Kidney tubule cell (primary cell): ENCODE results near the gene HPCA.

ENCODE experiments used
- DNase-seq: peaks from one replicate; pipeline ENCODE4 v3.0.0-alpha.2; 2018; ENCODE audit warnings: low spot score

The HPCA gene

DNA sequence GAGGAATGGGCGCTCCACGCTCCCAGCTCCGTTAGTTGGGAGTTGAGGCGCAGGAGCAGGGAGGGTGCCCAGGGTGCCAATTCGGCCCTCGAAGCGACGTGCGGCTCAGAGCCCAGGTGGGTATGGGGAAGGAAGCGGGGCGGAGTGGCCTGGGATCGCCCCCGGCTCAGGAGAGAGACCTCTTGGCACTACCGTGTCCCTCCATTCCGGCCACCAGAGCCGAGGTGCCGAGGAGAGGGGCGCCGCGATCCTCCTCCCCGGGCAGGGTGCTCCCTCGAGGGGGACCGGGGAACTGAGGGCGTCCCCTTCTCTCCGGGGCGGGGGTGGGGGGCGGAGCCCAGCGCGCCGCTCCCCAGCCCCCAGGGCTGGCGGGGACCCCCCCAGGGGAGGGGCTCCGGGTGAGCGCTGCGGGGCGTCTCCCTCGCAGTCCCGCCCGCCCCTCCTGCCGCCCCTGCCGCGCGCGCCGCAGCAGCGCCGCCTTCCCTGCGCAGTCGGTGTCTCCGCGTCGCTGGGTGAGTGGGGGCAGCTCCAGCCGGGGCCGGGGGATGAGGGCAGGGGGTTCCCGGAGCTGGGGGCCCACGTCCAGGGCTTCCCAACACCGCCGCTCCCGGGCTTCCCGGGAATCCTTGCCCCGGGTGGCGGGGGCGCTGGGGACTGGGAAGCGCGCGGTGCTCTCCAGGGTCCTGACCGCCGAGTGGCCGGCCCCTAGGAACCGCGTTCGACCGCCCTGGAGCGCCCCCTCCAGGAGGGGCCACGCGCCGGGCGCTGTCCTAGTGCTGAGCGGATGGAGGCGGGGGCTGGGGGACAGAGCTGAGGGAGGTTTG, at the start of gene HPCA:
Gene HPCA (plus strand): TSS at position 488 of the 824 bp plus-strand sequence. CDS start 2,408 bp downstream, outside the sequence.
- peak; percentile 53 for DNase-seq

GRCh38 chr1:32848354-32849063, 37.8 kb upstream of the HPCA start:
- DNase-seq: no peak

GRCh38 chr1:32855861-32856617, 30.3 kb upstream of the HPCA start:
- DNase-seq: no peak

- no peak for DNase-seq
Observed at GRCh38 chr1:32858136-32858535, 28.2 kb upstream of the HPCA start.

- DNase-seq: no peak
Observed at GRCh38 chr1:32858791-32859190, 27.5 kb upstream of the HPCA start.

- DNase-seq: no peak
Observed at GRCh38 chr1:32859915-32860314, 26.4 kb upstream of the HPCA start.

GRCh38 chr1:32860566-32860965, 25.7 kb upstream of the HPCA start:
- DNase-seq: no peak

DNA sequence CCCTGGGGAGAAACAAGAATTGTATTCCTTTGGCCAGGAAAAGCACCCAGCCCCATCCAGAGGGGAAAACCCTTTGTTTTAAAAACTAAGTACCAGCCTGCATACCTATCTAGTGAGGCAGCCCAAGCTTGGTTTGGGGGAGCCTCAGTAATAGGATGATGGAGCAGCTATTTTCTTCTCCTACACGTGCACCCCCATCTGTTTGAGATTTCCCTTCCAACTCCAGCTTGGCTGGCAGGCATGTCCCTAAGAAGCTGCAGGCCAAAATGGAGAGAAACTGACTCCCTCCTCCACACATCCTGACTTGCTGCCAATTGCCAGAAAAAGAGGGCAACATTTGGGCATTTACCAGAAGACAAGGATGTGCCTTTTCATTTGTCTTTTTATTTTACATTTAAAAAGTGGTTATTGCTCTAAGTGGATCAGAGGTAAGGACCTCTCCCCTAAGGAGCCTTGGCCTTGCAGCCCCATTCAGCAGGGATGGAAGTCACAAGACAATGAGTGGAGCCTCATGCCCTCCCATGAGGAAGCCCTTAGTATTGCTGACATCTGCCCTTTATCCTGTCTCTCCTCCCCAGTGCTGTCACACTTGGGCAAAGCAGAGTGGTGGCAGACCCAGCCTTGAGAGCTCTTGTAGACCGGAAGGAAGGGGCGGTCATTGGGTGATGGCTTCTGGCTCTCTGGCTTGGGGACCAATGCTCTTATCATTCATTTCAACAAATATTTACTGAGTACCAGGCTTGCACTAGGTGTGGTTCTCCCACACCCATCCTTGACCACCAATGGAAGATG, 24.2 kb upstream of the HPCA start:
- DNase-seq: peak; percentile 14

DNA sequence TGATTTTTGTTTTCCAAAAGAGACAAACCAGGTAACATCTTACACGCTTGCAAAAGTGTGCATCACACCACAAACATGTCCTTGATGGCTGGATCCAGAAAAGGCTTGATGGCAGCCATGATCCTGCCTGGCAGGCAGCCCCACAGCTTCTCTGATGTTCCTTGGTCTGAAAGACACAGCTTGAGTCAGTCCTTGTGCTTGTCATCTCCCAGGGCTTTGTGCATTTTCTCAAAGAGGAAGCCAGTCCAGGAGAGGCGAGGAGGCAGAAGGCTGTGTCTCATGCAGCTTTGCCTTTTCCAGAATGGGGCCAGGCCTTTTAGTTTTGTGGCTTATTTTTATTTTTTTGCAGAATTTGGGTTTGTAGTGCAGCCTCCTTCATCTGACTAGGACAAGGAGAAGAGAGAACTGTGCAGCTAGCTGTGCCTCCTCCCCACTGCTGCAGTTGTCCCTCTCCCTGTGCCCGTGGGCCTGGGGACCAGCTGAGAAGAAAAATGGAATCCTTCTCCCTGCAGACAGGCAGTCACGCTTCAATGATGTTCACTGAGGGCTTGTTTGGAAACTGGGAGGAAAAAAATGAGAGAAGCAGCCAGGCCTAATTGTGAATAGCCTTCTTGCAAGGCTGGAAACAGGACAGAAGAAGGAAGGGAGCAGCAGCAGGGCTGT, 22.9 kb upstream of the HPCA start:
- no peak for DNase-seq

DNA sequence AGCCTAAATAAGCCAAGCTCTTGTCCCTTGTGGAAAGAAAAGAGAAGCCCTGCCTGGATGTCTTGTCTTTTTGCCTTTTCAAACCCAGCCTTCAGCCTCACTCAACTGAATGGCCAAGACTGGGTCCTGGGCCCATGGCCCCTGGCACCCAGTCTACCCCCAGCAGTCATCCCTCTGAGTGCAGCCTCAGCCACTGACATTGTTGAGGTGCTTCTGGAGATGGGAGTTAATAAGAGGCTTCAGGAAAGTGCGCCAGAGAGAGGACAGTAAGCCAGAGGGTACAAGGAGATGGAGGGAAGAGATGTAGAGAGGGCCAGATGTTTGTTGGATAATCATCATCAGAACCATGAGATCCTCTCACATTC, 22.4 kb upstream of the HPCA start:
- DNase-seq: no peak

- DNase-seq: no peak
Observed at GRCh38 chr1:32864375-32865019, 21.8 kb upstream of the HPCA start.

DNA sequence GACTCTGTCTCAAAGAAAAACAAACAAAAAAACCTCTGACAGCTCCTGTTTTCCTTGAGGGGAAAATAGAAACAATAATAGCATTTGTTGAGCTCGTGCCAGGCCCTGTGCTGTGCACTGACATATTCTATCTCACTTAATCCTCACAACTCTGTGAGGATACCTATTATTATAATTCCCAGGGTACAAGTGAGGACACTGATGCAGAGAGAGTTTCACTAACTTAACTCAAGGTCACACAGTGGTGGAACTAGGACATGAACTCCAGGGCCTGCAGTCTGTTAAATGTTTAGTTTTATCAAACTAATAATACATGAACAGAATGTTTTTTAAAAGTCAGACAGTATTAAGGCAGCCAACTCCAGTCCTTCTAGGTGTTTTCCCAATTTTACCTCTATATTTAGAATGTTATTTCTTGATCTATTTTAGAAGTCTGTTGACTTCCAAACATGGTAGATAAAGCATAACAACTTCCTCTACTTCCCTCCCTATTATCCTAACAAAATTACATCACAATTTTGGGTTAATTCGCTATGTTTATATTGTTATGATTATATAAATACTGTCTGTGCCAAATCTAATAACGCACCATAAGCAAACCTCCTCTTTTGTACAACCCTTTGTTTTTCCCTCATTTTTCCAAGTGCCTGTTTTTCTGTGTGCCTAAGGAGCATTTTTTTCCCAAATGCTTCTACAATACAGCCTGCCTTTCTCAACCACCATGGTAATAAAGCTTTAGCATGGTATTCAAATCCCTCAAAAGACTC, 20.5 kb upstream of the HPCA start:
- no peak for DNase-seq

- DNase-seq: no peak
Observed at GRCh38 chr1:32867151-32867550, 19.1 kb upstream of the HPCA start.

DNA sequence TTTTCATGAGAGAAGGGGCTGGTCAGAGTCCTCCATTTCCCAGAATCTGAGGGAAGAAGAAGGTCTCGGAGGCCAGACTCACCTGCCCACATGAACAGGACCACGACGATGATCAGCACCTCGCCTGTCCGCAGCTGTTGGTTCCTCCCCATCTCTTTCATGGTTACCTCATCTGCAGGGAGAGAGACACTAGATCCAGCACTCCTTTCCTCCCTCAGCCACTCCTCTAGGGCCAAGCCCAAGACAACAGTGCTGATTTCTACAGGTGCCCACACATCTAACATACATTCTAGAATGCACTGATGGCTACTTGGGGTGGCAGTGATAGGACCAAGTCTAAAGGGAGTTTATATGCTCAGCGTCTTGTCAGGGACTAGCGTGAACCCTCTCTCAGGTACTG, 18.6 kb upstream of the HPCA start:
- DNase-seq: no peak

- no peak for DNase-seq
Observed at GRCh38 chr1:32868085-32868484, 18.2 kb upstream of the HPCA start.

GRCh38 chr1:32868806-32869455, 17.4 kb upstream of the HPCA start:
- DNase-seq: no peak

DNA sequence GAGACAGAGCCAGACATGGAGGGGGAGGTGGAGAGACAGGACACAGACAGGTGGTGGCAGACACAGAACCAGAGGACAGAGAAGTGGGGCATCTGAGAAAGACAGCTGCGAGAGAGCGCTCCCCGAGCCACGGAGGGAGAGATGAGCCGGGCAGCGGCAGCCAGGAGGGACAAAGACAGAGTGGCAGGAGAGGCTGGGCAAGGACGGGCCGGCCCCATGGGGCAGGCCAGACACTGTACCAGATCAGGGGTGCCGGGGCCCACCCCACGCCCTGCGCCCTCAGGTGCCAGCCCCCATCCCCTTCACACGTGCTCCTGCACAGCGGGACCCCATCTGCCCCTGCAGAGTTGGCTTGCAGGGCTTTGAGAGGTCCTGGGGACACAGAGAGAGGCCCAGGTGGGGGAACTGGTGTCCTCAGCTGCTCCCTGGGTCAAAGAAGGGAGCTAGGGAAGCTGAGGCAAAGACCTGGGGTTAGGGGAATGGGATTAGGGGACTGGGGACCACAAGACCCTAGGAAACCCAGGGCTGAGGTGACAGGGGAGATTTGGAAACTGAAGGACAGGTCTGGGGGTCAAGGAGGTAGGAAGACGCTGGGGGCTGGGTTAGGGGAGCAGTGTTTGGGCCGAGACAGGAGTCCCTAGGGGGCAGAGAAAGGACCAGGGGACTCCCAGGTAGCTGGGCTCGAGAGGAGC, 16.2 kb upstream of the HPCA start:
- DNase-seq: no peak

DNA sequence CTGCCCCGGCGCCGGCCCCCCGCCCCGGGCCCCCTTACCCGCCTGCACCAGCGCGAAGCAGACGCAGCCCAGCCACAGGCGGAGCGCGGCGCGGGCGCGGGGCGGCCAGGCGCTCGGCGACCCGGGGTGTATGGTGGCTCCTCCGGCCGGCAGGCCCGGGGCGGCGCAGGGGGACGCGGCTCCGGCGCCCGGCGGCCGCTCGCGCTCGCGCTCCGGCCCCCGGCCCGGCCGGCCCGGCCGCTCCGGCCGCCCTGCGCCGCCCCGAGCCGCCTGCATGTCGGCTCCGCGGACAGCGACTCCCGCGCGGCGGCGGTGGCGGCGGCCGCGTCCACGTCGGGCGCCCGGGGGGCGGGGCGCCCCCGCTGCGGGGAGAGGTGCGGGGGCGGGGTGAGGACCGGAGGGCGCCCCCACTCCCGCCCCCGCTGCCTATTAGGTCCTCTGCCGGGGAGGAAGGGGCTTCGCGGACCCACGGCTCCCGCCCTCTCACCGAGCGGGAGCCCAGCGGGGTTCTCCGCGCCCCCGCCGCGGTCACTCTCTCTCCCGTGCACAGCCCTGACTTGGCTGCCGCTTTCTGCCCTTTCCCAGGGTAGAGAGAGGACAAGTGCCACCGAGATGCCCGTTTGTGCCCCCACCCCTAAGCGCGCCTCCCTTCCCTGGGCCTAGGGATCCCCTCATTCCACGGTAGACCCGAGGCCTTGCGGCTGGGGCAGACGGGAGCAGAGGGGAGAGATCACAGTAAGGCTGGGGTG, 15.5 kb upstream of the HPCA start, which contains the start of gene FNDC5:
Gene FNDC5 (minus strand): TSS at position 298 of the 749 bp plus-strand sequence.
- DNase-seq: no peak
